ENCODE data around the gene TRPV6. TPM values are rescaled to one million over a fixed set of nuclear protein-coding genes. Genes with fewer than 3 reads are reported as not detected.

Gene TRPV6
- polyA plus RNA-seq, 1 donor (not counting 4 experiments of a cell fraction or from before 2014, with no cell fraction given), result 1.5 TPM

GRCh38 chr7:142883571-142884285 is 1.8 kb downstream of the TRPV6 start:
- DNase-seq (ENCODE audit: low read depth, low spot score), result no peak
- H3K9me1 ChIP-seq (ENCODE audit: control insufficient read depth, extremely low read depth, insufficient read depth, low read length), result no peaks in the 10 kb centered on the region
- no peaks in the 10 kb centered on the region for H3K79me2 ChIP-seq (ENCODE audit: control insufficient read depth, insufficient read depth, low read length)
- no peaks in the 10 kb centered on the region for H3K27me3 ChIP-seq (ENCODE audit: control insufficient read depth, extremely low read depth, insufficient read depth, low read length)
- H2AFZ ChIP-seq (ENCODE audit: control insufficient read depth, low read length), result no peak overlapping the region
- dilution Hi-C loops (cut with MboI; ENCODE audit: extremely low pct_ligation_motif_present, low sequenced_read_pairs), result no loop called here
- H3K4me3 ChIP-seq (ENCODE audit: control insufficient read depth in 2 of 3, extremely low read depth in 1 of 3, insufficient read depth in 2 of 3, low read depth in 1 of 3, low read length in 3 of 3), result no peak overlapping the region
- no peaks in the 10 kb centered on the region for H4K20me1 ChIP-seq (ENCODE audit: control insufficient read depth, extremely low read depth, insufficient read depth, low read length)
- H3K36me3 ChIP-seq (ENCODE audit: control insufficient read depth in 2 of 2, extremely low read depth in 1 of 2, insufficient read depth in 2 of 2, low read length in 2 of 2), result no peaks in the 10 kb centered on the region
- no peak overlapping the region for H3K27ac ChIP-seq (ENCODE audit: control insufficient read depth, insufficient read depth, low read length)
- FAIRE-seq, result no peak
- H3K4me1 ChIP-seq (ENCODE audit: control insufficient read depth, extremely low read depth, insufficient read depth, low read length), result peaks cover 18% of the 10 kb centered on the region
- no peaks in the 10 kb centered on the region for H3K9me3 ChIP-seq (ENCODE audit: control insufficient read depth, low read depth, low read length)
- no peak for TF ChIP-seq EZH2 (IDR thresholded peaks at IDR 0.05; ENCODE audit: low read length)
- TF ChIP-seq CTCF (optimal IDR thresholded peaks at IDR 0.05 in 1 of 3, IDR thresholded peaks at IDR 0.05 in 1 of 3, conservative IDR thresholded peaks at IDR 0.05 in 1 of 3; ENCODE audit: extremely low read depth in 1 of 3, insufficient read depth in 2 of 3, low read length in 3 of 3), result no peak
- no peak overlapping the region for H3K9ac ChIP-seq (ENCODE audit: control insufficient read depth, extremely low read depth, insufficient read depth, low read length)
- no peak overlapping the region for H3K4me2 ChIP-seq (ENCODE audit: control insufficient read depth, extremely low read depth, insufficient read depth, low read depth, low read length)

DNA sequence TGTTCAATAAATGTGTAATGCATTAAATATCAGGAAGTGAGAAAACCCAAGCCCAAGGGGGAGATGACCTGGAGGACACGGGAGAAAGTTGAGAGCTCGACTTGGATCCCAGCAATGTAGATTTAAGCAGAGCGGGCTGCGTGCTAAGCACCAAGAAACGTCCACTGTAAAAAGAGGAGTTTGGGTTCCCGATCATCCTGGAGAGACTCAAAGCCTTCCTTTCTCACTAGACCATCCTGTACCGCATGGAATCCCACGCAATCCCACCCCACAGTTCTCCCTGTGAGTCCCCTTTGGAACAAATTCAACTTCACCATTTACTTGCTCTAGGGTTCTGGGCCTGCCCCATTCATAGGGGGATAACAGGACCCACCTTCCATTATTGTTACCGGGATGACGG is 2.4 kb downstream of the TRPV6 start:
- FAIRE-seq (no peak), DNase-seq (ENCODE audit: low read depth, low spot score) (no peak)
- Histone ChIP-seq H3K27me3 (ENCODE audit: control insufficient read depth, extremely low read depth, insufficient read depth, low read length) (no peaks in the 10 kb centered on the region), H3K79me2 (ENCODE audit: control insufficient read depth, insufficient read depth, low read length) (no peaks in the 10 kb centered on the region), H3K9ac (ENCODE audit: control insufficient read depth, extremely low read depth, insufficient read depth, low read length) (no peak overlapping the region), H3K36me3 (ENCODE audit: control insufficient read depth in 2 of 2, extremely low read depth in 1 of 2, insufficient read depth in 2 of 2, low read length in 2 of 2) (no peaks in the 10 kb centered on the region), H3K4me3 (ENCODE audit: control insufficient read depth in 2 of 3, extremely low read depth in 1 of 3, insufficient read depth in 2 of 3, low read depth in 1 of 3, low read length in 3 of 3) (no peak overlapping the region), H3K4me1 (ENCODE audit: control insufficient read depth, extremely low read depth, insufficient read depth, low read length) (peaks cover 18% of the 10 kb centered on the region), H3K4me2 (ENCODE audit: control insufficient read depth, extremely low read depth, insufficient read depth, low read depth, low read length) (no peak overlapping the region), H2AFZ (ENCODE audit: control insufficient read depth, low read length) (no peak overlapping the region), H3K9me3 (ENCODE audit: control insufficient read depth, low read depth, low read length) (no peaks in the 10 kb centered on the region), H4K20me1 (ENCODE audit: control insufficient read depth, extremely low read depth, insufficient read depth, low read length) (no peaks in the 10 kb centered on the region), H3K9me1 (ENCODE audit: control insufficient read depth, extremely low read depth, insufficient read depth, low read length) (no peaks in the 10 kb centered on the region), H3K27ac (ENCODE audit: control insufficient read depth, insufficient read depth, low read length) (no peak overlapping the region)
- TF ChIP-seq CTCF (optimal IDR thresholded peaks at IDR 0.05 in 1 of 3, IDR thresholded peaks at IDR 0.05 in 1 of 3, conservative IDR thresholded peaks at IDR 0.05 in 1 of 3; ENCODE audit: extremely low read depth in 1 of 3, insufficient read depth in 2 of 3, low read length in 3 of 3) (no peak), EZH2 (IDR thresholded peaks at IDR 0.05; ENCODE audit: low read length) (no peak)
- dilution Hi-C loops (cut with MboI; ENCODE audit: extremely low pct_ligation_motif_present, low sequenced_read_pairs), result no loop called here
